Panc1 (cell line): ENCODE results near the gene DCC.

Experiments used
- CTCF ChIP-seq: fragments of 450-650 bp; IDR thresholded peaks from 2 replicates; pipeline ENCODE4 v1.5.1; 2017; ENCODE audit warnings: mild to moderate bottlenecking
- POLR2AphosphoS5 ChIP-seq: IDR thresholded peaks from 2 replicates; pipeline ENCODE4 v1.6.1; 2012; ENCODE audit warnings: mild to moderate bottlenecking, low read depth, low read length, moderate library complexity
- REST ChIP-seq, 2 experiments: IDR thresholded peaks; 2 replicates each; pipeline ENCODE4 v1.6.1; 2011 to 2012; ENCODE audit warnings: low read depth in 2 of 2, control low read depth in 1 of 2, low read length in 1 of 2, mild to moderate bottlenecking in 1 of 2, moderate library complexity in 1 of 2; ENCODE audit not compliant: insufficient read depth in 1 of 2

- TF ChIP-seq CTCF (no peak), POLR2AphosphoS5 (no peak), REST (IDR thresholded peaks at IDR 0.05; ENCODE audit: insufficient read depth in 1 of 2, low read depth in 2 of 2, low read length in 1 of 2) (no peak)
Observed at GRCh38 chr18:52518086-52518485, 178.1 kb downstream of the DCC start.
